HCT116 (cell line): ENCODE measurements around the gene HNMT. TPM values are rescaled to one million over a fixed set of nuclear protein-coding genes. Genes with fewer than 3 reads are reported as not detected.

Experiments used
- ATAC-seq: fragments of 200-7000 bp; cut with Tn5 transposase; 2 replicates; pipeline ENCODE4 v1.9.1; 2020; ENCODE audit warnings: mild to moderate bottlenecking, moderate library complexity
- BruUV-seq: library from RNA; stranded (reverse); fragments of 400-500 nt; replicated peaks from 2 replicates; lab custom pipeline; 2021; lab: Mats Ljungman, UMichigan
- CTCF ChIA-PET: fragments of 300-600 bp; sonication (Branson Sonifier 250); formaldehyde crosslinking; loops from one replicate; lab custom pipeline; 2021; ENCODE audit warnings: antibody characterized with exemption; lab: Charles Lee
- POLR2A ChIA-PET: fragments of 300-600, 350-600 bp; sonication (Branson Sonifier 250); formaldehyde crosslinking; loops from one replicate; lab custom pipeline; 2021; ENCODE audit warnings: antibody characterized with exemption; lab: Charles Lee
- RAD21 ChIA-PET, 2 experiments: fragments of 300-600 bp; sonication (Branson Sonifier 250); formaldehyde crosslinking; loops; one replicate each; lab custom pipeline; 2023; ENCODE audit warnings: low total read pairs in 2 of 2; ENCODE audit not compliant: uncharacterized antibody in 2 of 2, unreplicated experiment in 2 of 2, low non-redundant PET in 1 of 2; lab: Charles Lee
- DNase-seq: peaks from one replicate; pipeline ENCODE4 v3.0.0-alpha.2; 2010; ENCODE audit warnings: low read depth, low spot score
- H2AFZ ChIP-seq: fragments of 200-600 bp; shearing (Covaris generic), sonication (generic); 2 replicates; pipeline ENCODE4 v1.6.1; 2017; ENCODE audit warnings: low read depth, mixed run types, mixed read lengths, antibody characterized with exemption, low read length; ENCODE audit not compliant: poor library complexity, severe bottlenecking
- H3K27ac ChIP-seq: 2 replicates; pipeline ENCODE4 v1.5.1; 2012; ENCODE audit warnings: low read depth, low read length
- H3K27me3 ChIP-seq: fragments of 200-600 bp; sonication (generic); 2 replicates; pipeline ENCODE4 v1.6.1; 2016; ENCODE audit warnings: mixed run types, low read length, mixed read lengths; ENCODE audit not compliant: insufficient read depth
- H3K36me3 ChIP-seq, 2 experiments: fragments of 200-500 bp in 1 of 2; fragments of 200-600 bp in 1 of 2; sonication (Bioruptor generic) in 1 of 2; sonication (generic) in 1 of 2; 2 replicates each; pipeline versions ENCODE4 v1.5.1 to v1.6.1; 2014 to 2016; ENCODE audit warnings: low read length in 2 of 2, inconsistent platforms in 1 of 2, mixed read lengths in 1 of 2, mixed run types in 1 of 2; ENCODE audit not compliant: insufficient read depth in 2 of 2, control insufficient read depth in 1 of 2
- H3K4me1 ChIP-seq, 2 experiments: fragments of 200-600 bp in 1 of 2; sonication (generic) in 1 of 2; 2 replicates each; pipeline versions ENCODE4 v1.5.1 to v1.6.1; 2012 to 2017; ENCODE audit warnings: low read length in 2 of 2, inconsistent platforms in 1 of 2, mild to moderate bottlenecking in 1 of 2, mixed read lengths in 1 of 2, mixed run types in 1 of 2, moderate library complexity in 1 of 2; ENCODE audit not compliant: insufficient read depth in 2 of 2, control insufficient read depth in 1 of 2
- H3K4me2 ChIP-seq: fragments of 200-600 bp; sonication (generic); 2 replicates; pipeline ENCODE4 v1.6.1; 2017; ENCODE audit warnings: mixed run types, low read length, mixed read lengths
- H3K4me3 ChIP-seq, 2 experiments: fragments of 200-600 bp in 1 of 2; sonication (generic) in 1 of 2; replicated peaks in 1 of 2; 2 replicates each; pipeline ENCODE4 v1.5.1; 2011 to 2016; ENCODE audit warnings: low read length in 2 of 2, control low read depth in 1 of 2, low read depth in 1 of 2, mild to moderate bottlenecking in 1 of 2, mixed read lengths in 1 of 2, mixed run types in 1 of 2
- H3K79me2 ChIP-seq: fragments of 200-600 bp; sonication (generic); 2 replicates; pipeline ENCODE4 v1.6.1; 2017; ENCODE audit warnings: mild to moderate bottlenecking, mixed run types, low read length, moderate library complexity, mixed read lengths; ENCODE audit not compliant: insufficient read depth
- H3K9ac ChIP-seq: fragments of 200-600 bp; sonication (generic); 2 replicates; pipeline ENCODE4 v1.6.1; 2016; ENCODE audit warnings: low read length, mixed read lengths
- H3K9me2 ChIP-seq: fragments of 200-600 bp; sonication (generic), shearing (Covaris generic); 2 replicates; pipeline ENCODE4 v1.6.1; 2017; ENCODE audit warnings: mixed run types, mild to moderate bottlenecking, moderate library complexity; ENCODE audit not compliant: insufficient read depth
- H3K9me3 ChIP-seq, 2 experiments: fragments of 200-500 bp in 1 of 2; fragments of 200-600 bp in 1 of 2; sonication (Bioruptor generic) in 1 of 2; sonication (generic) in 1 of 2; 2 replicates each; pipeline ENCODE4 v1.6.1; 2014 to 2017; ENCODE audit warnings: low read length in 2 of 2, mixed read lengths in 2 of 2, inconsistent platforms in 1 of 2, low read depth in 1 of 2, mild to moderate bottlenecking in 1 of 2, mixed run types in 1 of 2, moderate library complexity in 1 of 2; ENCODE audit not compliant: control insufficient read depth in 1 of 2, insufficient read depth in 1 of 2
- H4K20me1 ChIP-seq: fragments of 200-600 bp; sonication (generic), shearing (Covaris generic); 2 replicates; pipeline ENCODE4 v1.6.1; 2017; ENCODE audit warnings: mixed run types, mild to moderate bottlenecking, moderate library complexity; ENCODE audit not compliant: insufficient read depth
- CBX3 ChIP-seq: IDR thresholded peaks from 2 replicates; pipeline ENCODE4 v1.6.1; 2012; ENCODE audit warnings: low read depth
- CEBPB ChIP-seq: IDR thresholded peaks from 2 replicates; pipeline ENCODE4 v1.6.1; 2012; ENCODE audit warnings: low read depth
- EGR1 ChIP-seq: IDR thresholded peaks from 2 replicates; pipeline ENCODE4 v1.6.1; 2012; ENCODE audit warnings: low read depth
- ELF1 ChIP-seq: IDR thresholded peaks from 2 replicates; pipeline ENCODE4 v1.6.1; 2012; ENCODE audit warnings: low read depth, borderline replicate concordance
- EZH2 ChIP-seq: fragments of 200-600 bp; sonication (generic); IDR thresholded peaks from 2 replicates; pipeline ENCODE4 v1.6.1; 2017; ENCODE audit warnings: antibody characterized with exemption, mixed run types
- EZH2phosphoT487 ChIP-seq: fragments of 200-600 bp; IDR thresholded peaks from 2 replicates; pipeline ENCODE4 v1.6.1; 2018; ENCODE audit warnings: antibody characterized with exemption, borderline replicate concordance
- FOSL1 ChIP-seq: IDR thresholded peaks from 2 replicates; pipeline ENCODE4 v1.6.1; 2012; ENCODE audit warnings: low read depth
- JUND ChIP-seq: IDR thresholded peaks from 2 replicates; pipeline ENCODE4 v1.6.1; 2012
- RAD21 ChIP-seq: IDR thresholded peaks from 2 replicates; pipeline ENCODE4 v1.6.1; 2012; ENCODE audit warnings: low read depth, mild to moderate bottlenecking
- SP1 ChIP-seq: IDR thresholded peaks from 2 replicates; pipeline ENCODE4 v1.6.1; 2012; ENCODE audit warnings: low read depth
- SRF ChIP-seq: IDR thresholded peaks from 2 replicates; pipeline ENCODE4 v1.6.1; 2012; ENCODE audit warnings: low read depth
- TCF7L2 ChIP-seq: IDR thresholded peaks from 2 replicates; pipeline ENCODE4 v1.7.0; 2011; ENCODE audit warnings: borderline replicate concordance, inconsistent platforms; ENCODE audit not compliant: insufficient read depth, insufficient read length; ENCODE audit errors: extremely low read depth
- ZNF274 ChIP-seq: fragments of 200-500 bp; sonication (Bioruptor generic); IDR thresholded peaks from 2 replicates; pipeline ENCODE4 v1.6.1; 2014; ENCODE audit warnings: mild to moderate bottlenecking, low read depth, low read length, inconsistent platforms
- intact Hi-C: fragments of 100-400 bp; cut with micrococcal nuclease; formaldehyde crosslinking; loops from 2 replicates; pipeline ENCODE4 v1.10.0; 2022
- total RNA-seq: library from RNA; stranded (reverse); gene quantifications from one replicate; pipeline ENCODE4 v1.2.1, GENCODE V29; 2021; ENCODE audit not compliant: unreplicated experiment
- TF ChIP-seq, protein P1 (sequence below), 3 experiments: fragments of 200-600 bp in 1 of 3; sonication (generic) in 1 of 3; IDR thresholded peaks in 2 of 3; conservative IDR thresholded peaks in 1 of 3; 2 replicates each; pipeline ENCODE4 v1.5.1; 2012 to 2017; ENCODE audit warnings: low read depth in 2 of 3, low read length in 2 of 3, antibody characterized with exemption in 1 of 3, borderline replicate concordance in 1 of 3, control low read depth in 1 of 3, mild to moderate bottlenecking in 1 of 3, mixed read lengths in 1 of 3, mixed run types in 1 of 3, moderate library complexity in 1 of 3; ENCODE audit not compliant: insufficient read depth in 1 of 3
- TF ChIP-seq, protein P2 (sequence below): IDR thresholded peaks from 2 replicates; pipeline ENCODE4 v1.6.1; 2012

The HNMT gene
- total RNA-seq, 1 experiment from 2014 or later, result not detected

DNA sequence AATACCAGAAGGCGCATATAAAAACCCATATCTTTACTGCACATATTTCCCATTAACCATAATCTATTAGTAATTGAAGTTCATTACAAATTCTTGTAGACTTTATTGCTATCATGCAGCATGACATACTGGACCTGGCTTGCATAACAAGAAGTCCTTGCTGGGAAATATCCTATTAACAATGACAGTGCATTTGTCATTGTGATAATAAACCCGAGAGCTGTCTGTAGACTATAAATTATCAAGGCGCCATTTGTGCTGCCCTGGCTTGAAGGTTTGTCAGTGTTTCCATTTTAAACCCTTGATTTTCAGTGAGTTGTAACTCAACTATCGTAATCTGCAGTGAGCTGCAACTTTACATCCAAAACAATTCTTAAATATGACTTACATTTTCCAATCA lies 59.0 kb downstream of the HNMT start:
- ChIA-PET RAD21 (no interaction called here), CTCF (no interaction called here), POLR2A (interaction anchor here (1.3 kb wide), 1 partner anchor 10 kb away, joined by 3 read pairs; no protein-coding TSS in a partner anchor)
- no peak overlapping the region for H3K27ac ChIP-seq
- H3K9me3 ChIP-seq, result no peaks in the 10 kb centered on the region
- H3K9ac ChIP-seq, result no peak overlapping the region
- TF ChIP-seq FOSL1 (no peak), EGR1 (no peak), SP1 (no peak), CBX3 (no peak), SRF (no peak), ELF1 (no peak), EZH2phosphoT487 (no peak), TCF7L2 (no peak), EZH2 (no peak), RAD21 (no peak), CEBPB (no peak), JUND (no peak), ZNF274 (no peak)
- TF ChIP-seq, protein P1, sequence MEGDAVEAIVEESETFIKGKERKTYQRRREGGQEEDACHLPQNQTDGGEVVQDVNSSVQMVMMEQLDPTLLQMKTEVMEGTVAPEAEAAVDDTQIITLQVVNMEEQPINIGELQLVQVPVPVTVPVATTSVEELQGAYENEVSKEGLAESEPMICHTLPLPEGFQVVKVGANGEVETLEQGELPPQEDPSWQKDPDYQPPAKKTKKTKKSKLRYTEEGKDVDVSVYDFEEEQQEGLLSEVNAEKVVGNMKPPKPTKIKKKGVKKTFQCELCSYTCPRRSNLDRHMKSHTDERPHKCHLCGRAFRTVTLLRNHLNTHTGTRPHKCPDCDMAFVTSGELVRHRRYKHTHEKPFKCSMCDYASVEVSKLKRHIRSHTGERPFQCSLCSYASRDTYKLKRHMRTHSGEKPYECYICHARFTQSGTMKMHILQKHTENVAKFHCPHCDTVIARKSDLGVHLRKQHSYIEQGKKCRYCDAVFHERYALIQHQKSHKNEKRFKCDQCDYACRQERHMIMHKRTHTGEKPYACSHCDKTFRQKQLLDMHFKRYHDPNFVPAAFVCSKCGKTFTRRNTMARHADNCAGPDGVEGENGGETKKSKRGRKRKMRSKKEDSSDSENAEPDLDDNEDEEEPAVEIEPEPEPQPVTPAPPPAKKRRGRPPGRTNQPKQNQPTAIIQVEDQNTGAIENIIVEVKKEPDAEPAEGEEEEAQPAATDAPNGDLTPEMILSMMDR (IDR thresholded peaks at IDR 0.05 in 2 of 3, conservative IDR thresholded peaks at IDR 0.05 in 1 of 3; ENCODE audit: borderline replicate concordance in 1 of 3, insufficient read depth in 1 of 3, low read depth in 2 of 3, low read length in 2 of 3), result no peak
- TF ChIP-seq, protein P2, sequence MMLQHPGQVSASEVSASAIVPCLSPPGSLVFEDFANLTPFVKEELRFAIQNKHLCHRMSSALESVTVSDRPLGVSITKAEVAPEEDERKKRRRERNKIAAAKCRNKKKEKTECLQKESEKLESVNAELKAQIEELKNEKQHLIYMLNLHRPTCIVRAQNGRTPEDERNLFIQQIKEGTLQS, result no peak
- no peak overlapping the region for H2AFZ ChIP-seq
- H3K4me3 ChIP-seq, result no peak overlapping the region
- no peaks in the 10 kb centered on the region for H3K9me2 ChIP-seq
- no TSS peak for BruUV-seq
- H3K79me2 ChIP-seq, result no peaks in the 10 kb centered on the region
- H3K4me2 ChIP-seq, result no peak overlapping the region
- H3K4me1 ChIP-seq, result no peaks in the 10 kb centered on the region
- no peaks in the 10 kb centered on the region for H4K20me1 ChIP-seq
- H3K27me3 ChIP-seq, result no peaks in the 10 kb centered on the region
- H3K36me3 ChIP-seq, result no peaks in the 10 kb centered on the region
- ATAC-seq (no peak), DNase-seq (no peak)
- intact Hi-C loops, result no loop called here
